Measurements from ENCODE around the gene TXNDC12. TPM values are rescaled to one million over a fixed set of nuclear protein-coding genes. Genes with fewer than 3 reads are reported as not detected.
A peak's percentile ranks its signal among the peaks of the same experiment; 100 is the strongest.

Gene TXNDC12
- polyA plus RNA-seq, 3 donors: 24.3 to 125 (median 121) TPM

DNA sequence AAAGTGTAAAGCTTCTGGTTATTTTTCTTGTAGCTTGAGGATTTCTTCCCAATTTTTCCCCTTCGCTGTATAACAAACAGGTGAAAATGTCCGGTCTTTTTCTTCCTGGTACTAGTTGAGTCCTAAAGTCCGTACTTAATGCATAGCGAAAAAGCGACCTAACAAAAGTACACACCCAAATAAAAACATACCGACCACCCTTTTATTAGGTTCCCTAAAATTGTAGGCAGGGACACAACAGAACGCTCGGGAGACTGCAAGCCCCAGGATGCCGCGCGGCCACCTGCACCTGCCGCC is 823 bp upstream of the TXNDC12 start:
- Mint-ChIP-seq H3K36me3 (peaks cover 24 to 34% of the 10 kb centered on the region in 2 donors), H3K27ac (peak overlapping the region; percentile 87 to 98 (median 96)), H3K27me3 (ENCODE audit: low read depth in 3 of 3) (no peaks in the 10 kb centered on the region), H3K4me1 (peaks cover 44% of the 10 kb centered on the region), H3K9me3 (no peaks in the 10 kb centered on the region), H3K4me3 (peak overlapping the region; percentile 98 to 100)
- H3K36me3 ChIP-seq (replicated peaks in 1 of 2; ENCODE audit: control insufficient read depth in 1 of 2, insufficient read depth in 2 of 2, low read length in 2 of 2): peaks cover 27 to 33% of the 10 kb centered on the region in 2 donors
- H3K9me3 ChIP-seq (replicated peaks in 1 of 2; ENCODE audit: control insufficient read depth in 1 of 2, insufficient read depth in 1 of 2, low read length in 2 of 2): no peaks in the 10 kb centered on the region
- H3K4me2 ChIP-seq (replicated peaks; ENCODE audit: extremely low read depth, low read length, poor library complexity, severe bottlenecking): peak overlapping the region; percentile 97
- peak overlapping the region; percentile 67 to 92 for H3K27ac ChIP-seq (ENCODE audit: low read depth in 1 of 2, low read length in 2 of 2)
- peak overlapping the region; percentile 91 for H2AFZ ChIP-seq (ENCODE audit: insufficient read depth, low read depth, low read length, poor library complexity, severe bottlenecking)
- H3K4me1 ChIP-seq (ENCODE audit: control insufficient read depth in 1 of 2, insufficient read depth in 2 of 2, low read length in 2 of 2): peaks cover 35 to 45% of the 10 kb centered on the region in 2 donors
- no peaks in the 10 kb centered on the region for H3K27me3 ChIP-seq (ENCODE audit: control insufficient read depth in 2 of 2, insufficient read depth in 2 of 2, low read length in 2 of 2)
- peaks cover 56% of the 10 kb centered on the region for H4K20me1 ChIP-seq (ENCODE audit: insufficient read depth, low read length)
- peak overlapping the region; percentile 81 for H3K9ac ChIP-seq (ENCODE audit: insufficient read depth, low read length, poor library complexity, severe bottlenecking)
- peaks cover 97% of the 10 kb centered on the region for H3K79me2 ChIP-seq (ENCODE audit: insufficient read depth, low read length)
- H3K4me3 ChIP-seq (replicated peaks in 1 of 3; ENCODE audit: low read depth in 2 of 3, low read length in 3 of 3): peak overlapping the region; percentile 89 to 94 (median 92)
- 0% methylated on average over 6 of the region's 12 CpGs for WGBS (ENCODE audit: insufficient coverage)
- intact Hi-C loops (cut with micrococcal nuclease): loop anchor here (2.0 to 10.0 kb wide), 3 partner anchors 309 to 639 kb away; partner anchors contain the start of genes COA7 (in 1 of the 2), ORC1 (in 1 of the 2) and PRPF38A (in 1 of the 2)
- TF ChIP-seq, protein P1, sequence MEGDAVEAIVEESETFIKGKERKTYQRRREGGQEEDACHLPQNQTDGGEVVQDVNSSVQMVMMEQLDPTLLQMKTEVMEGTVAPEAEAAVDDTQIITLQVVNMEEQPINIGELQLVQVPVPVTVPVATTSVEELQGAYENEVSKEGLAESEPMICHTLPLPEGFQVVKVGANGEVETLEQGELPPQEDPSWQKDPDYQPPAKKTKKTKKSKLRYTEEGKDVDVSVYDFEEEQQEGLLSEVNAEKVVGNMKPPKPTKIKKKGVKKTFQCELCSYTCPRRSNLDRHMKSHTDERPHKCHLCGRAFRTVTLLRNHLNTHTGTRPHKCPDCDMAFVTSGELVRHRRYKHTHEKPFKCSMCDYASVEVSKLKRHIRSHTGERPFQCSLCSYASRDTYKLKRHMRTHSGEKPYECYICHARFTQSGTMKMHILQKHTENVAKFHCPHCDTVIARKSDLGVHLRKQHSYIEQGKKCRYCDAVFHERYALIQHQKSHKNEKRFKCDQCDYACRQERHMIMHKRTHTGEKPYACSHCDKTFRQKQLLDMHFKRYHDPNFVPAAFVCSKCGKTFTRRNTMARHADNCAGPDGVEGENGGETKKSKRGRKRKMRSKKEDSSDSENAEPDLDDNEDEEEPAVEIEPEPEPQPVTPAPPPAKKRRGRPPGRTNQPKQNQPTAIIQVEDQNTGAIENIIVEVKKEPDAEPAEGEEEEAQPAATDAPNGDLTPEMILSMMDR (IDR thresholded peaks at IDR 0.05): no peak
- DNase-seq: no peak

DNA sequence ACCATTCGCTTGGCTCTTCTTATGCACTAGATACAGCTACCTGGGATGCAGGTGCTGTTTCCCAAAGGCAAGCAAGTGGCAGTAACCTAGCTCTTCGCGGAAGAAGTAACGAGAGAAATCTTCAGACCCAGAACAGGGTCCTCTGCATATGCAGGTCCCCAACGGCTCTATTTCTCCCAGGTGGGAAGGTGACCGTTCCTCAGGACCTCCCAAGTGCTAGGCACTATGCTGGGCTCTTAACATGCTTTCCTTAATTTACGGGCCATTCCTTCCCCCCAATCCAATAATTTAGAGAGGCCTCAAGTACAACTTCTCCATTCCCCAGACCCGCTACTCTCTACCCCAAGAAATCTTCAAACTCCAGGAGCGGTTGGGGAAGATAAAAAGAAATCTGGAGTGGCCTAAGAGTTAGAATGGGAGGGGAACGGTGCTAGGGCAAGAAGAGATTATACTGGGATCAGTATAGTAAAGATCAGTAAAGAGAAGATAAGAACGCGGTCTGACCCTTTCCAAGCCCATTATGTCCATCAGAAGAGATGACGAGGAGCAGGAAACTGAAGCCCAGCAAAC is 410 bp downstream of the TXNDC12 start:
- Histone ChIP-seq H2AFZ (ENCODE audit: insufficient read depth, low read depth, low read length, poor library complexity, severe bottlenecking) (peak overlapping the region; percentile 91), H3K27me3 (ENCODE audit: control insufficient read depth in 2 of 2, insufficient read depth in 2 of 2, low read length in 2 of 2) (no peaks in the 10 kb centered on the region), H3K27ac (ENCODE audit: low read depth in 1 of 2, low read length in 2 of 2) (peak overlapping the region; percentile 87 to 92), H3K79me2 (ENCODE audit: insufficient read depth, low read length) (peaks cover 96% of the 10 kb centered on the region), H3K4me2 (replicated peaks; ENCODE audit: extremely low read depth, low read length, poor library complexity, severe bottlenecking) (peak overlapping the region; percentile 97), H3K36me3 (replicated peaks in 1 of 2; ENCODE audit: control insufficient read depth in 1 of 2, insufficient read depth in 2 of 2, low read length in 2 of 2) (peaks cover 16 to 25% of the 10 kb centered on the region in 2 donors), H3K9ac (ENCODE audit: insufficient read depth, low read length, poor library complexity, severe bottlenecking) (peak overlapping the region; percentile 81), H3K9me3 (replicated peaks in 1 of 2; ENCODE audit: control insufficient read depth in 1 of 2, insufficient read depth in 1 of 2, low read length in 2 of 2) (no peaks in the 10 kb centered on the region), H4K20me1 (ENCODE audit: insufficient read depth, low read length) (peaks cover 51% of the 10 kb centered on the region), H3K4me3 (replicated peaks in 1 of 3; ENCODE audit: low read depth in 2 of 3, low read length in 3 of 3) (peak overlapping the region; percentile 89 to 94 (median 92)), H3K4me1 (ENCODE audit: control insufficient read depth in 1 of 2, insufficient read depth in 2 of 2, low read length in 2 of 2) (peaks cover 35 to 45% of the 10 kb centered on the region in 2 donors)
- TF ChIP-seq, protein P1 (IDR thresholded peaks at IDR 0.05): no peak
- Mint-ChIP-seq H3K27me3 (ENCODE audit: low read depth in 3 of 3) (no peaks in the 10 kb centered on the region), H3K9me3 (peaks cover 0 to 1% (median 0%) of the 10 kb centered on the region in 7 donors), H3K4me1 (peaks cover 48% of the 10 kb centered on the region), H3K27ac (peak overlapping the region; percentile 87 to 98 (median 96)), H3K4me3 (peak overlapping the region; percentile 98 to 100), H3K36me3 (peaks cover 19 to 34% of the 10 kb centered on the region in 2 donors)
- DNase-seq: peak in 2 of 3 donors; percentile 4 to 7
- 3% methylated on average over 11 of the region's 13 CpGs for WGBS (ENCODE audit: insufficient coverage)
- intact Hi-C loops (cut with micrococcal nuclease): loop anchor here (10.0 kb wide), 2 partner anchors 350 to 640 kb away; partner anchors contain the start of genes COA7 (in 1 of the 2), ORC1 (in 1 of the 2) and PRPF38A (in 1 of the 2)
